ENCODE data around the gene PCDH9.

GRCh38 chr13:66313413-66313812, 916.7 kb downstream of the PCDH9 start:
- TF ChIP-seq POLR2A (IDR thresholded peaks at IDR 0.05) (no peak), CTCF (IDR thresholded peaks at IDR 0.05) (no peak), EP300 (IDR thresholded peaks at IDR 0.05) (no peak)
